CD4-positive, alpha-beta memory T cell (primary cell): ENCODE data around the gene FRS3. TPM values are rescaled to one million over a fixed set of nuclear protein-coding genes. Genes with fewer than 3 reads are reported as not detected.

Experiments
- CTCF ChIA-PET: fragments of 350-600 bp; sonication (Branson Sonifier 250); formaldehyde crosslinking; loops from one replicate; lab custom pipeline; 2021; ENCODE audit warnings: inconsistent platforms; ENCODE audit not compliant: partially characterized antibody; lab: Charles Lee
- POLR2A ChIA-PET: fragments of 350-600 bp; sonication (Branson Sonifier 250); formaldehyde crosslinking; loops from one replicate; lab custom pipeline; 2021; ENCODE audit not compliant: partially characterized antibody; lab: Charles Lee
- DNase-seq, 5 donors: peaks; one replicate each; pipeline versions ENCODE4 v3.0.0 to v3.0.0-alpha.2; 2020 to 2022; ENCODE audit warnings: mixed read lengths in 1 of 5
- H3K27ac ChIP-seq: one replicate; pipeline ENCODE4 v1.7.0; 2013; ENCODE audit warnings: low read depth, low read length
- H3K27me3 ChIP-seq: 2 replicates; pipeline ENCODE4 v1.7.0; 2013; ENCODE audit warnings: mild to moderate bottlenecking, low read length, moderate library complexity; ENCODE audit not compliant: insufficient read depth
- H3K36me3 ChIP-seq: 2 replicates; pipeline ENCODE4 v1.7.0; 2013; ENCODE audit warnings: mild to moderate bottlenecking, low read length, moderate library complexity; ENCODE audit not compliant: insufficient read depth
- H3K4me1 ChIP-seq: 2 replicates; pipeline ENCODE4 v1.7.0; 2013; ENCODE audit warnings: mild to moderate bottlenecking, low read length, moderate library complexity; ENCODE audit not compliant: insufficient read depth
- H3K4me3 ChIP-seq, 2 donors: one replicate each; pipeline ENCODE4 v1.7.0; 2013; ENCODE audit warnings: low read length in 2 of 2, mild to moderate bottlenecking in 1 of 2
- H3K9me3 ChIP-seq, 2 donors: one replicate each; pipeline ENCODE4 v1.7.0; 2013; ENCODE audit warnings: low read length in 2 of 2, control low read depth in 1 of 2; ENCODE audit not compliant: control insufficient read depth in 1 of 2
- H3K27ac Mint-ChIP-seq, 7 donors: one replicate each; pipeline ENCODE4 v1.8.0; 2020 to 2021; ENCODE audit warnings: mixed read lengths in 7 of 7, mild to moderate bottlenecking in 6 of 7, inconsistent platforms in 3 of 7, moderate library complexity in 3 of 7
- H3K27me3 Mint-ChIP-seq, 2 donors: one replicate each; pipeline ENCODE4 v1.8.0; 2020 to 2021; ENCODE audit warnings: mixed read lengths in 2 of 2
- H3K36me3 Mint-ChIP-seq, 2 donors: one replicate each; pipeline ENCODE4 v1.8.0; 2020 to 2021; ENCODE audit warnings: mixed read lengths in 2 of 2, inconsistent platforms in 1 of 2, mild to moderate bottlenecking in 1 of 2
- H3K4me1 Mint-ChIP-seq, 4 donors: one replicate each; pipeline ENCODE4 v1.8.0; 2020 to 2021; ENCODE audit warnings: mixed read lengths in 4 of 4, mild to moderate bottlenecking in 1 of 4
- H3K4me3 Mint-ChIP-seq, 8 donors: one replicate each; pipeline ENCODE4 v1.8.0; 2020 to 2021; ENCODE audit warnings: mixed read lengths in 8 of 8, mild to moderate bottlenecking in 7 of 8, moderate library complexity in 6 of 8, inconsistent platforms in 3 of 8
- H3K9me3 Mint-ChIP-seq, 8 donors: one replicate each; pipeline ENCODE4 v1.8.0; 2020 to 2021; ENCODE audit warnings: mixed read lengths in 8 of 8, mild to moderate bottlenecking in 5 of 8, inconsistent platforms in 3 of 8, moderate library complexity in 1 of 8
- intact Hi-C: fragments of 100-400 bp; cut with micrococcal nuclease; formaldehyde crosslinking; loops from one replicate; pipeline ENCODE4 v1.15.1; 2023
- polyA plus RNA-seq, 2 donors: library from polyadenylated mRNA; unstranded; fragments of 300-500 nt; fragmentation: Illumina TruSeq; gene quantifications; one replicate each; pipeline ENCODE4 v1.2.3, GENCODE V29; 2021
- total RNA-seq, 2 experiments: library from RNA; stranded (reverse); gene quantifications; one replicate each; pipeline ENCODE4 v1.2.3, GENCODE V29; 2021

Gene FRS3
- total and polyA plus RNA-seq, 4 experiments from 2014 or later, result 2.2 to 10.0 (median 5.8) TPM

- Histone ChIP-seq H3K9me3 (no peaks in the 10 kb centered on the region), H3K27me3 (no peaks in the 10 kb centered on the region), H3K36me3 (no peaks in the 10 kb centered on the region), H3K27ac (no peak overlapping the region), H3K4me3 (no peak overlapping the region), H3K4me1 (peaks cover 32% of the 10 kb centered on the region)
- DNase-seq, result no peak
- peaks cover 0 to 1% of the 10 kb centered on the region in 2 donors for H3K27me3 Mint-ChIP-seq
- H3K36me3 Mint-ChIP-seq, result peaks cover 0 to 3% of the 10 kb centered on the region in 2 donors
- H3K4me1 Mint-ChIP-seq, result peaks cover 11 to 30% (median 21%) of the 10 kb centered on the region in 4 donors
- ChIA-PET POLR2A (interaction anchor here (1.0 to 4.6 kb wide), 2 partner anchors 43 to 51 kb away, joined by 3 to 43 read pairs; partner anchors contain the start of genes FRS3 and TOMM6), CTCF (interaction anchor here (1.2 to 4.0 kb wide), 2 partner anchors 39 to 50 kb away, joined by 3 to 22 read pairs; partner anchors contain the start of gene TOMM6)
- peak overlapping the region in 5 of 8 donors; percentile 32 to 87 (median 70) for H3K4me3 Mint-ChIP-seq
- intact Hi-C loops, result loop anchor here (10.0 kb wide), 1 partner anchor 1899 kb away; the partner anchor contains the start of gene MAD2L1BP
- peak overlapping the region in 2 of 7 donors; percentile 58 to 88 for H3K27ac Mint-ChIP-seq
- H3K9me3 Mint-ChIP-seq, result no peaks in the 10 kb centered on the region
Observed at GRCh38 chr6:41736186-41736733, 43.4 kb downstream of the FRS3 start.

GRCh38 chr6:41735427-41736185 lies 44.1 kb downstream of the FRS3 start, which contains the start of gene TFEB:
Gene TFEB, minus strand, starts transcription at chr6:41735608. Its CDS starts 44,395 bp downstream, at chr6:41691213.
- Histone ChIP-seq H3K27me3 (no peaks in the 10 kb centered on the region), H3K4me1 (peaks cover 39% of the 10 kb centered on the region), H3K9me3 (no peaks in the 10 kb centered on the region), H3K4me3 (peak within 1 kb of the TSS in 1 of 2 donors; percentile 64), H3K27ac (peak within 1 kb of the TSS; percentile 75), H3K36me3 (no peaks in the 10 kb centered on the region)
- peak; percentile 92 to 95 (median 92) for DNase-seq
- ChIA-PET CTCF (interaction anchor here (1.2 to 4.0 kb wide), 3 partner anchors 40 to 186 kb away, joined by 3 to 22 read pairs (median 3); partner anchors contain the start of genes BYSL, MED20 and TOMM6), POLR2A (interaction anchor here (1.0 to 4.6 kb wide), 7 partner anchors 28 to 1494 kb away, joined by 3 to 43 read pairs (median 5); partner anchors contain the start of genes CNPY3, DNPH1, FRS3 and TOMM6)
- H3K27me3 Mint-ChIP-seq, result peaks cover 0 to 1% of the 10 kb centered on the region in 2 donors
- no peaks in the 10 kb centered on the region for H3K9me3 Mint-ChIP-seq
- peaks cover 0 to 3% of the 10 kb centered on the region in 2 donors for H3K36me3 Mint-ChIP-seq
- peak within 1 kb of the TSS; percentile 77 to 91 (median 82) for H3K4me3 Mint-ChIP-seq
- H3K27ac Mint-ChIP-seq, result peak within 1 kb of the TSS; percentile 42 to 93 (median 76)
- intact Hi-C loops, result loop anchor here (1.0 to 10.0 kb wide), 8 partner anchors 28 to 1899 kb away; partner anchors contain the start of genes MAD2L1BP, MRPS10, NFYA and OARD1
- peaks cover 16 to 36% (median 27%) of the 10 kb centered on the region in 4 donors for H3K4me1 Mint-ChIP-seq

GRCh38 chr6:41734666-41735426 lies 44.9 kb downstream of the FRS3 start:
- POLR2A ChIA-PET, result interaction anchor here (1.0 to 4.6 kb wide), 12 partner anchors 10 to 1494 kb away, joined by 3 to 43 read pairs (median 6); partner anchors contain the start of genes CNPY3, DNPH1, TOMM6 and UBR2
- peak overlapping the region in 6 of 7 donors; percentile 59 to 93 (median 75) for H3K27ac Mint-ChIP-seq

GRCh38 chr6:41733707-41734665 lies 45.7 kb downstream of the FRS3 start:
- intact Hi-C loops, result loop anchor here (2.0 to 10.0 kb wide), 3 partner anchors 51 to 1901 kb away; partner anchors contain the start of genes MAD2L1BP, NFYA and OARD1
- Histone ChIP-seq H3K36me3 (no peaks in the 10 kb centered on the region), H3K4me3 (peak overlapping the region in 1 of 2 donors; percentile 64), H3K9me3 (no peaks in the 10 kb centered on the region), H3K4me1 (peaks cover 51% of the 10 kb centered on the region), H3K27me3 (no peaks in the 10 kb centered on the region), H3K27ac (peak overlapping the region; percentile 75)
- DNase-seq, result peak; percentile 69 to 75 (median 74)
- Mint-ChIP-seq H3K9me3 (no peaks in the 10 kb centered on the region), H3K36me3 (peaks cover 0 to 4% of the 10 kb centered on the region in 2 donors), H3K4me3 (peak overlapping the region; percentile 77 to 86 (median 84)), H3K27ac (peak overlapping the region; percentile 72 to 97 (median 87)), H3K27me3 (peaks cover 0 to 1% of the 10 kb centered on the region in 2 donors), H3K4me1 (peaks cover 21 to 52% (median 36%) of the 10 kb centered on the region in 4 donors)
- CTCF ChIA-PET, result interaction anchor here (1.1 to 4.0 kb wide), 11 partner anchors 10 to 317 kb away, joined by 3 to 22 read pairs (median 4); partner anchors contain the start of genes BYSL, MED20 and TOMM6
- POLR2A ChIA-PET, result interaction anchor here (0.9 to 4.6 kb wide), 13 partner anchors 9 to 1495 kb away, joined by 3 to 43 read pairs (median 5); partner anchors contain the start of genes CNPY3, DNPH1, TAF8 and TOMM6

More at GRCh38 chr6:41734666-41735426, 44.9 kb downstream of the FRS3 start:
- DNase-seq, result peak; percentile 59 to 76 (median 64)
- Mint-ChIP-seq H3K4me3 (peak overlapping the region; percentile 77 to 87 (median 80)), H3K9me3 (no peaks in the 10 kb centered on the region), H3K27me3 (peaks cover 0 to 1% of the 10 kb centered on the region in 2 donors), H3K4me1 (peaks cover 21 to 44% (median 33%) of the 10 kb centered on the region in 4 donors), H3K36me3 (peaks cover 0 to 3% of the 10 kb centered on the region in 2 donors)
- peaks cover 46% of the 10 kb centered on the region for H3K4me1 ChIP-seq
- H3K4me3 ChIP-seq, result peak overlapping the region in 1 of 2 donors; percentile 64
- no peaks in the 10 kb centered on the region for H3K36me3 ChIP-seq
- no peaks in the 10 kb centered on the region for H3K9me3 ChIP-seq
- no peaks in the 10 kb centered on the region for H3K27me3 ChIP-seq
- intact Hi-C loops, result loop anchor here (1.0 to 10.0 kb wide), 8 partner anchors 28 to 1900 kb away; partner anchors contain the start of genes MAD2L1BP, MRPS10, NFYA and OARD1
- CTCF ChIA-PET, result interaction anchor here (1.1 to 4.0 kb wide), 8 partner anchors 11 to 186 kb away, joined by 3 to 22 read pairs (median 5); partner anchors contain the start of genes BYSL, MED20 and TOMM6
- H3K27ac ChIP-seq, result peak overlapping the region; percentile 75

- DNase-seq, result no peak
- Mint-ChIP-seq H3K4me3 (peak overlapping the region; percentile 55 to 86 (median 69)), H3K36me3 (peaks cover 0 to 6% of the 10 kb centered on the region in 2 donors), H3K9me3 (no peaks in the 10 kb centered on the region), H3K27me3 (peaks cover 0 to 1% of the 10 kb centered on the region in 2 donors), H3K27ac (peak overlapping the region; percentile 85 to 97 (median 94)), H3K4me1 (peaks cover 21 to 57% (median 41%) of the 10 kb centered on the region in 4 donors)
- H3K4me3 ChIP-seq, result peak overlapping the region in 1 of 2 donors; percentile 64
- peak overlapping the region; percentile 75 for H3K27ac ChIP-seq
- ChIA-PET CTCF (interaction anchor here (1.1 to 4.0 kb wide), 9 partner anchors 10 to 318 kb away, joined by 3 to 22 read pairs (median 4); partner anchors contain the start of gene TOMM6), POLR2A (interaction anchor here (0.9 to 4.6 kb wide), 9 partner anchors 8 to 1196 kb away, joined by 3 to 43 read pairs (median 8); partner anchors contain the start of genes CNPY3, TAF8, TOMM6 and UBR2)
- intact Hi-C loops, result loop anchor here (10.0 kb wide), 1 partner anchor 1901 kb away; the partner anchor contains the start of gene MAD2L1BP
- H3K4me1 ChIP-seq, result peaks cover 51% of the 10 kb centered on the region
- H3K27me3 ChIP-seq, result no peaks in the 10 kb centered on the region
- no peaks in the 10 kb centered on the region for H3K9me3 ChIP-seq
- H3K36me3 ChIP-seq, result no peaks in the 10 kb centered on the region
Observed at GRCh38 chr6:41733360-41733706, 46.4 kb downstream of the FRS3 start.
